ENCODE measurements around the gene ADGB.
"Not testable (repeated sequence)": the region's sequence is repeated elsewhere in the genome, so short reads cannot be mapped to it uniquely, and the experiment has no call there.

Gene ADGB

GRCh38 chr6:146781836-146782235 is 183.1 kb downstream of the ADGB start:
- Histone ChIP-seq H3K9me3 (no peaks in the 10 kb centered on the region), H3K27ac (no peak overlapping the region), H3K36me3 (no peaks in the 10 kb centered on the region), H3K4me1 (no peaks in the 10 kb centered on the region), H3K27me3 (no peaks in the 10 kb centered on the region), H3K4me3 (no peak overlapping the region)
- TF ChIP-seq, protein P1, sequence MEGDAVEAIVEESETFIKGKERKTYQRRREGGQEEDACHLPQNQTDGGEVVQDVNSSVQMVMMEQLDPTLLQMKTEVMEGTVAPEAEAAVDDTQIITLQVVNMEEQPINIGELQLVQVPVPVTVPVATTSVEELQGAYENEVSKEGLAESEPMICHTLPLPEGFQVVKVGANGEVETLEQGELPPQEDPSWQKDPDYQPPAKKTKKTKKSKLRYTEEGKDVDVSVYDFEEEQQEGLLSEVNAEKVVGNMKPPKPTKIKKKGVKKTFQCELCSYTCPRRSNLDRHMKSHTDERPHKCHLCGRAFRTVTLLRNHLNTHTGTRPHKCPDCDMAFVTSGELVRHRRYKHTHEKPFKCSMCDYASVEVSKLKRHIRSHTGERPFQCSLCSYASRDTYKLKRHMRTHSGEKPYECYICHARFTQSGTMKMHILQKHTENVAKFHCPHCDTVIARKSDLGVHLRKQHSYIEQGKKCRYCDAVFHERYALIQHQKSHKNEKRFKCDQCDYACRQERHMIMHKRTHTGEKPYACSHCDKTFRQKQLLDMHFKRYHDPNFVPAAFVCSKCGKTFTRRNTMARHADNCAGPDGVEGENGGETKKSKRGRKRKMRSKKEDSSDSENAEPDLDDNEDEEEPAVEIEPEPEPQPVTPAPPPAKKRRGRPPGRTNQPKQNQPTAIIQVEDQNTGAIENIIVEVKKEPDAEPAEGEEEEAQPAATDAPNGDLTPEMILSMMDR (IDR thresholded peaks at IDR 0.05) = no peak
- DNase-seq = no peak
- intact Hi-C loops (cut with DNase I; ENCODE audit: low total_unique reads) = no loop called here

DNA sequence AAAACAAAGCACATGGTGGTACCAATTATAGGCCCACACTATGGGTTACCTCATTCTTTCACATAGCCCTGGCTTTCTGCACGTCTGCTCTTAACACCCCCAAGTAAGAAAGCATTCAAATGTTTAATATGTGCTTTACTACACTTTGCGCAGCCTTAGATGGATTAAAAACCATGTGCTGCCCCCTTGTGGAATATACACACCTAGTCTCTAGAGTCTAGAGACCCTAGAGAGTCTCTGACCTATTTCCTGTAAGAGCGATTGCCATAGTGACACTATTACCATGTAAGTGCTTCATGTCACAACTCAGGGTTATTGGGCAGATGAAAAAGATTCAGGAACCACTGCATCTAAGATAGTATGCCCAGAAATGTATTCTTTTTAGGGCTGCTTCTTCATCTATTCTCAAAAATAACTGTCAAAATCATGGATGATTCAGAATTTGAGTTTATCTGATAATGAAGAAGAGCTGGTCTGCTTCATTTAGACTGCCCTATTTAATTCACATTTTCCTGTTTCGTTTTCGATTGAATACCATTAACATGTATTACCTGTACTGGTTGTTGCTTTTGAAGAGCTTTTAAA is 186.3 kb downstream of the ADGB start:
- no peaks in the 10 kb centered on the region for H3K4me1 ChIP-seq
- H3K27ac ChIP-seq = no peak overlapping the region
- no peaks in the 10 kb centered on the region for H3K27me3 ChIP-seq
- no peaks in the 10 kb centered on the region for H3K9me3 ChIP-seq
- intact Hi-C loops (cut with DNase I; ENCODE audit: low total_unique reads) = no loop called here
- TF ChIP-seq, protein P1 (IDR thresholded peaks at IDR 0.05) = no peak
- no peaks in the 10 kb centered on the region for H3K36me3 ChIP-seq
- no peak for DNase-seq
- H3K4me3 ChIP-seq = no peak overlapping the region

- Histone ChIP-seq H3K27me3 (no peaks in the 10 kb centered on the region), H3K4me1 (no peaks in the 10 kb centered on the region), H3K36me3 (no peaks in the 10 kb centered on the region), H3K9me3 (peaks cover 0 to 14% (median 0%) of the 10 kb centered on the region in 3 donors), H3K27ac (no peak overlapping the region), H3K4me3 (no peak overlapping the region)
- intact Hi-C loops (cut with DNase I; ENCODE audit: low total_unique reads) = no loop called here
- no peak for DNase-seq
- TF ChIP-seq, protein P1 (IDR thresholded peaks at IDR 0.05) = no peak
These were observed 189.2 kb downstream of the ADGB start for GRCh38 chr6:146787876-146788508.

GRCh38 chr6:146790561-146791091 is 191.9 kb downstream of the ADGB start:
- no peaks in the 10 kb centered on the region for H3K36me3 ChIP-seq
- H3K4me3 ChIP-seq = no peak overlapping the region
- H3K27me3 ChIP-seq = no peaks in the 10 kb centered on the region
- intact Hi-C loops (cut with DNase I; ENCODE audit: low total_unique reads) = no loop called here
- H3K9me3 ChIP-seq = peaks cover 0 to 14% (median 0%) of the 10 kb centered on the region in 3 donors
- DNase-seq = no peak
- no peaks in the 10 kb centered on the region for H3K4me1 ChIP-seq
- TF ChIP-seq, protein P1 (IDR thresholded peaks at IDR 0.05) = no peak
- no peak overlapping the region for H3K27ac ChIP-seq

DNA sequence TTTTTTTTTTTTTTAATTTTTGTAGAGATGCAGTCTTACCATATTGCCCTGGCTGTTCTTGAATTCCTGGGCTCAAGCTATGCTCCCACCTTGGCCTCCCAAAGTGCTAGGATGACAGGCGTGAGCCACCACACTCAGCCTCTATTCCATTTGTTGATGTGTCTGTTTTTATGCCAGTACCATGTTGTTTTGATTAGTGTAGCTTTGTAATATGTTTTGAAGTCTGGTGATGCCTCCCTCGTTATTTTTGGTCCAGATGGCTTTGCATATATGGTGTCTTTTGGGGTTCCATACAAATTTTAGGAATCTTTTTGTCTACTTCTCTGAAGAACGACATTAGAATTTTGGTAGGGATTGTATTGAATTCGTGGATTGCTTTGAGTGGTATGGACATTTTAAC is 193.2 kb downstream of the ADGB start:
- intact Hi-C loops (cut with DNase I; ENCODE audit: low total_unique reads) = no loop called here
- Histone ChIP-seq H3K4me1 (no peaks in the 10 kb centered on the region), H3K9me3 (peaks cover 0 to 14% (median 0%) of the 10 kb centered on the region in 3 donors), H3K36me3 (no peaks in the 10 kb centered on the region), H3K27ac (no peak overlapping the region), H3K4me3 (no peak overlapping the region), H3K27me3 (no peaks in the 10 kb centered on the region)
- TF ChIP-seq, protein P1 (IDR thresholded peaks at IDR 0.05) = no peak
- DNase-seq = no peak

DNA sequence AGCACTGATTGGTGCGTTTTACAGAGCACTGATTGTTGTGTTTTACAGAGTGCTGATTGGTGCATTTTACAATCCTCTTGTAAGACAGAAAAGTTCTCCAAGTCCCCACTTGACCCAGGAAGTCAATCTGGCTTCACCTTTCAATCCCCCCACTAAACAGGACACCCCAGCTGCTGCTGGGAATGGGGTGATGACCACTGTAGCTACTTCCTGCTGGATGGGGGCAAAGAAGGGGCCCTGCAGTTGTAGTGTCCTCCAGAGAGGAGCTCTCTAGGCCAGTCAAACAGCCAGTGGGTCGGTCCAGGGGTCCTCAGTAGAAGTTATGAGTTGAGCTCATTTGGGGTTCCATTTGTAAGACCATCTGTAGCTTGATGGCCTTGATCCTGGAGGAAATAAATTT is 194.4 kb downstream of the ADGB start:
- DNase-seq; intact Hi-C loops (cut with DNase I; ENCODE audit: low total_unique reads); H3K27ac ChIP-seq; H3K4me1 ChIP-seq; H3K27me3 ChIP-seq; H3K4me3 ChIP-seq; H3K36me3 ChIP-seq: not testable (repeated sequence)
- peaks cover 0 to 14% (median 0%) of the 10 kb centered on the region in 3 donors for H3K9me3 ChIP-seq
